ENCODE results near the gene FAM3A. TPM values are rescaled to one million over a fixed set of nuclear protein-coding genes. Genes with fewer than 3 reads are reported as not detected.

Gene FAM3A
- total and polyA plus RNA-seq, 10 of the 15 experiments (the other 5 are each of a cell fraction or from before 2014, with no cell fraction given), result 0.29 to 21.1 (median 11.4) TPM

GRCh38 chrX:154526901-154527675 lies 11.1 kb upstream of the FAM3A start:
- H3K9me3 ChIP-seq (replicated peaks; ENCODE audit: control insufficient read depth, insufficient read depth, low read length), result no peaks in the 10 kb centered on the region
- DNase-seq (ENCODE audit: low read depth, low spot score), result peak; percentile 36
- no peak overlapping the region for H3K4me3 ChIP-seq
- H3K36me3 ChIP-seq (ENCODE audit: control insufficient read depth in 2 of 2, insufficient read depth in 2 of 2, low read length in 1 of 2), result no peaks in the 10 kb centered on the region
- no peaks in the 10 kb centered on the region for H4K20me1 ChIP-seq (ENCODE audit: control insufficient read depth, insufficient read depth)
- CTCF ChIA-PET, result interaction anchor here (0.7 to 2.8 kb wide), 19 partner anchors 9 to 561 kb away, joined by 3 to 23 read pairs (median 5); partner anchors contain the start of genes FAM3A, FLNA, RPL10 and SLC10A3
- peaks cover 10% of the 10 kb centered on the region for H3K4me1 ChIP-seq (ENCODE audit: control insufficient read depth, insufficient read depth, low read length)
- peak overlapping the region; percentile 72 for H3K9ac ChIP-seq (ENCODE audit: control insufficient read depth, insufficient read depth, low read length)
- TSS peak; percentile 36 for BruUV-seq (replicated peaks)
- H3K4me2 ChIP-seq (ENCODE audit: control insufficient read depth, insufficient read depth), result peak overlapping the region; percentile 71
- H3K79me2 ChIP-seq (ENCODE audit: control insufficient read depth, insufficient read depth, low read length), result no peaks in the 10 kb centered on the region
- POLR2A ChIA-PET, result interaction anchor here (0.5 to 1.8 kb wide), 11 partner anchors 10 to 153 kb away, joined by 3 to 12 read pairs (median 4); partner anchors contain the start of gene SLC10A3
- RAD21 ChIA-PET (ENCODE audit: unreplicated experiment), result interaction anchor here (0.9 to 1.5 kb wide), 9 partner anchors 30 to 201 kb away, joined by 3 to 12 read pairs (median 4); partner anchors contain the start of genes FLNA, RPL10, SLC10A3 and UBL4A
- peak overlapping the region; percentile 83 for H3K27ac ChIP-seq (ENCODE audit: control insufficient read depth, insufficient read depth)
- 26% methylated on average over 13 of the region's 15 CpGs for whole genome bisulfite sequencing (ENCODE audit: insufficient coverage, insufficient replicate concordance, low lambda C conversion rate, missing lambda C conversion rate)
- peak; percentile 76 for FAIRE-seq
- SMC1A ChIA-PET (ENCODE audit: uncharacterized antibody, unreplicated experiment), result interaction anchor here (0.6 to 1.9 kb wide), 14 partner anchors 10 to 154 kb away, joined by 3 to 10 read pairs (median 4); partner anchors contain the start of genes ATP6AP1, FAM3A, PLXNA3 and RPL10
- in situ Hi-C loops (cut with MboI) (loop anchor here (25.0 kb wide), 1 partner anchor 390 kb away; the partner anchor contains the start of gene OPN1LW), intact Hi-C loops (cut with micrococcal nuclease; ENCODE audit: unreplicated experiment) (loop anchor here (1.0 kb wide), 1 partner anchor 37 kb away; the partner anchor contains the start of gene SLC10A3)
- ATAC-seq, result peak; percentile 95
- peak overlapping the region; percentile 83 for H2AFZ ChIP-seq (ENCODE audit: control insufficient read depth, low read depth, low read length)
- H3K27me3 ChIP-seq (replicated peaks in 1 of 2; ENCODE audit: control insufficient read depth in 2 of 2, insufficient read depth in 2 of 2, low read length in 1 of 2), result no peaks in the 10 kb centered on the region
- TF ChIP-seq ZNF274 (IDR thresholded peaks at IDR 0.05; ENCODE audit: insufficient read depth, insufficient read length) (no peak), CTCF (IDR thresholded peaks at IDR 0.05 in 2 of 3, conservative IDR thresholded peaks at IDR 0.05 in 1 of 3; ENCODE audit: control insufficient read depth in 2 of 3, extremely low read depth in 1 of 3, insufficient read depth in 1 of 3, low read depth in 3 of 3, low read length in 3 of 3) (peak; percentile 52 to 57 (median 55)), IKZF1 (conservative IDR thresholded peaks at IDR 0.05) (peak; percentile 59), ZSCAN29 (IDR thresholded peaks at IDR 0.05) (no peak), RUNX3 (IDR thresholded peaks at IDR 0.05; ENCODE audit: low read length) (no peak), NBN (IDR thresholded peaks at IDR 0.05) (peak; percentile 44; the same call in 1 of the 2 replicates), TAF1 (IDR thresholded peaks at IDR 0.05; ENCODE audit: borderline replicate concordance, low read depth, low read length) (peak; percentile 50; the same call in 1 of the 2 replicates), EGR1 (IDR thresholded peaks at IDR 0.05; ENCODE audit: borderline replicate concordance in 1 of 2, low read depth in 2 of 2, low read length in 2 of 2) (no peak), ZNF687 (IDR thresholded peaks at IDR 0.05) (peak; percentile 76; the same call in 1 of the 2 replicates), GATAD2B (conservative IDR thresholded peaks at IDR 0.05; ENCODE audit: low read depth) (no peak), BMI1 (IDR thresholded peaks at IDR 0.05; ENCODE audit: borderline replicate concordance) (no peak), KDM1A (IDR thresholded peaks at IDR 0.05; ENCODE audit: borderline replicate concordance) (no peak), ATF7 (IDR thresholded peaks at IDR 0.05; ENCODE audit: low read depth) (0 out of 2 replicates have a peak, but pooled peaks have one; percentile 14), POLR2A (IDR thresholded peaks at IDR 0.05; ENCODE audit: low read depth, low read length) (peak; percentile 68), EED (IDR thresholded peaks at IDR 0.05; ENCODE audit: low read depth) (0 out of 2 replicates have a peak, but pooled peaks have one; percentile 18), SMC3 (IDR thresholded peaks at IDR 0.05; ENCODE audit: borderline replicate concordance, low read length) (peak; percentile 30; the same call in 1 of the 2 replicates), MYB (IDR thresholded peaks at IDR 0.05; ENCODE audit: borderline replicate concordance, low read depth, low read length) (no peak), ZBED1 (IDR thresholded peaks at IDR 0.05; ENCODE audit: borderline replicate concordance) (no peak)
